Activated CD8-positive, alpha-beta T cell treated with anti-CD3 and anti-CD28 coated beads for 36 hours (primary cell): Measurements from ENCODE around the gene PKHD1. TPM values are rescaled to one million over a fixed set of nuclear protein-coding genes. Genes with fewer than 3 reads are reported as not detected.

ENCODE experiments used
- ATAC-seq: fragments of 200-7000 bp; cut with Tn5 transposase; one replicate; pipeline ENCODE4 v1.10.0; 2021; ENCODE audit warnings: mild to moderate bottlenecking, moderate library complexity
- CTCF ChIA-PET: fragments of 350-600 bp; sonication (Branson Sonifier 250); formaldehyde crosslinking; loops from one replicate; lab custom pipeline; 2021; ENCODE audit warnings: antibody characterized with exemption; lab: Charles Lee
- POLR2A ChIA-PET: fragments of 350-600 bp; sonication (Branson Sonifier 250); formaldehyde crosslinking; loops from one replicate; lab custom pipeline; 2021; ENCODE audit warnings: antibody characterized with exemption; lab: Charles Lee
- DNase-seq: peaks from one replicate; pipeline ENCODE4 v3.0.0-alpha.2; 2020
- H3K27ac Mint-ChIP-seq: one replicate; pipeline ENCODE4 v1.8.0; 2021; ENCODE audit warnings: mild to moderate bottlenecking, mixed read lengths
- H3K27me3 Mint-ChIP-seq: one replicate; pipeline ENCODE4 v1.8.0; 2021; ENCODE audit warnings: mixed read lengths
- H3K36me3 Mint-ChIP-seq: one replicate; pipeline ENCODE4 v1.8.0; 2021; ENCODE audit warnings: low read depth, mixed read lengths
- H3K4me1 Mint-ChIP-seq: one replicate; pipeline ENCODE4 v1.8.0; 2021; ENCODE audit warnings: low read depth, mixed read lengths
- H3K4me3 Mint-ChIP-seq: one replicate; pipeline ENCODE4 v1.8.0; 2021; ENCODE audit warnings: mild to moderate bottlenecking, moderate library complexity, mixed read lengths
- H3K9me3 Mint-ChIP-seq: one replicate; pipeline ENCODE4 v1.8.0; 2021; ENCODE audit warnings: mixed read lengths
- CTCF ChIP-seq: fragments of 200-600 bp; IDR thresholded peaks from one replicate; pipeline ENCODE4 v1.8.0; 2022; ENCODE audit warnings: antibody characterized with exemption, mild to moderate bottlenecking
- intact Hi-C: fragments of 100-400 bp; cut with micrococcal nuclease; formaldehyde crosslinking; loops from one replicate; pipeline ENCODE4 v1.10.0; 2022
- total RNA-seq, 2 experiments: library from RNA; stranded (reverse); gene quantifications; one replicate each; pipeline ENCODE4 v1.2.3, GENCODE V29; 2021

PKHD1 gene
- total RNA-seq, 2 experiments from 2014 or later = not detected

- Mint-ChIP-seq H3K36me3 (no peaks in the 10 kb centered on the region), H3K4me3 (no peak overlapping the region), H3K4me1 (peaks cover 4% of the 10 kb centered on the region), H3K27ac (no peak overlapping the region), H3K9me3 (no peaks in the 10 kb centered on the region), H3K27me3 (peaks cover 11% of the 10 kb centered on the region)
- POLR2A ChIA-PET = no interaction called here
- DNase-seq = no peak
- intact Hi-C loops = no loop called here
- TF ChIP-seq CTCF = no peak
- CTCF ChIA-PET = no interaction called here
- ATAC-seq = no peak
Measured at GRCh38 chr6:52134011-52134410, 46.6 kb upstream of the PKHD1 start.

GRCh38 chr6:52133324-52133723 is 45.9 kb upstream of the PKHD1 start:
- POLR2A ChIA-PET = no interaction called here
- intact Hi-C loops = no loop called here
- CTCF ChIA-PET = no interaction called here
- no peaks in the 10 kb centered on the region for H3K36me3 Mint-ChIP-seq
- no peaks in the 10 kb centered on the region for H3K9me3 Mint-ChIP-seq
- peaks cover 4% of the 10 kb centered on the region for H3K4me1 Mint-ChIP-seq
- peaks cover 14% of the 10 kb centered on the region for H3K27me3 Mint-ChIP-seq
- no peak for ATAC-seq
- TF ChIP-seq CTCF = no peak
- H3K4me3 Mint-ChIP-seq = no peak overlapping the region
- no peak overlapping the region for H3K27ac Mint-ChIP-seq
- DNase-seq = no peak

DNA sequence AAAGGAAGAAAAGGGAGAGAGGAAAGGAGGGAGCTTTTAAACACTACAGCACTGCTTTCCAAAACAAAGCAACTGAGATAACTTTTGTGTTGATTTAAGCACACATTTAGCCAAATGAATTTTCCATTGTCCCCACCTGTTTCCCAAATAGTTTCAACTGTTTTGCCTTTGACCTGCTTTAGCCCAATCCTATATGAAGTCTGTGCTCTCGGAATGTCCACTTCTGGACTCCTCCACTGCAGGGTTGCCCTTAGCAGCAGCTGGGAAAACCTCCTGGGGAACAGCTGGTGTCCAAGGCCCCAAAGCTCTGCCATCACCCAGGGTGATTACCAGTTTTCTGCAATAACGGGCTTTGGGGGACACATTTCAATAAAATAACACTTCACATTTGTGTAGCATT is 44.9 kb upstream of the PKHD1 start:
- Mint-ChIP-seq H3K27ac (no peak overlapping the region), H3K27me3 (peaks cover 18% of the 10 kb centered on the region), H3K4me3 (no peak overlapping the region), H3K36me3 (no peaks in the 10 kb centered on the region), H3K9me3 (no peaks in the 10 kb centered on the region), H3K4me1 (peaks cover 4% of the 10 kb centered on the region)
- ATAC-seq (no peak), DNase-seq (no peak)
- intact Hi-C loops = no loop called here
- TF ChIP-seq CTCF = no peak
- ChIA-PET POLR2A (no interaction called here), CTCF (no interaction called here)

DNA sequence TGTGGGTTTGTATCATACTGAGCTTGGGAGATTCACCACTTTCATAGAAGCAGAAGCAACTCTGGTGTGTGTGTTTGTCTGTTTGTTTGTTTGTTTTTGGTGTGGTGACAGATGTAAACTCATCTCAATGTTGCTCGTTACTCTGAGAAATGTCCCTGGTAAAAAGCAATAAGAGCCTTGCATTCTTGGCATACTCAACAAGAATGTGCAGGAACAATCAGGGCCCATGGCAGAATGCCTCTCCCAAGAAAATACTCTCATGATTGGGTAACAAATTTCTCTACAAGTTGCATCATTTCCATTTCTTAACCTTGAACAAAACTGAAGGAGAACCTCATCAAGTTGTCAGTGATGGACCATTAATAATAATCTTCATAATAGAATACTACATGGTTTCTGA is 43.0 kb upstream of the PKHD1 start:
- POLR2A ChIA-PET = no interaction called here
- DNase-seq = no peak
- Mint-ChIP-seq H3K27ac (no peak overlapping the region), H3K9me3 (no peaks in the 10 kb centered on the region), H3K4me3 (no peak overlapping the region), H3K27me3 (peaks cover 15% of the 10 kb centered on the region), H3K36me3 (no peaks in the 10 kb centered on the region), H3K4me1 (peaks cover 4% of the 10 kb centered on the region)
- intact Hi-C loops = no loop called here
- CTCF ChIA-PET = no interaction called here
- ATAC-seq = no peak
- TF ChIP-seq CTCF = no peak

DNA sequence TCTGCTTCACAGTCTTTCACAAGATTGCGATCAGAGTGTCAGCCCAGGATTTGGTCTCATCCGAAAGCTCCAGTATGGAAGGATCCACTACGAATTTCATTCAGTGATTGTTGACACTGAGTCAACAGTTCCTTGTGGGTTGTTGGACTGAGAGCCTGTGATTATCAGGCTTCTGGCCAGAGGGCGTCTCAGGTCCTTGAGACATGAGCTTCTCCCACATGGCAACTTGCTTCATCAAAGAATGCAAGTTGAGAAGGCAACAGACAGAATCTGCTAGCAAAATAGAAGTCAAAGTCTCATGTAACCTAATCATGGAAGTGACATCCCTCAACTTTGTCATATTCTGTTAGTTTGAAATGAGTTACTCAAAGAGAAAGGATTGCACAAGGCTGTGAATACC is 40.5 kb upstream of the PKHD1 start:
- intact Hi-C loops = no loop called here
- ATAC-seq (no peak), DNase-seq (no peak)
- POLR2A ChIA-PET = no interaction called here
- Mint-ChIP-seq H3K4me1 (no peaks in the 10 kb centered on the region), H3K9me3 (no peaks in the 10 kb centered on the region), H3K4me3 (no peak overlapping the region), H3K36me3 (no peaks in the 10 kb centered on the region), H3K27ac (no peak overlapping the region), H3K27me3 (peaks cover 31% of the 10 kb centered on the region)
- TF ChIP-seq CTCF = no peak
- CTCF ChIA-PET = no interaction called here
